HEK293T (cell line): ENCODE measurements around the gene CR1L.
"Not testable (repeated sequence)": the region's sequence is repeated elsewhere in the genome, so short reads cannot be mapped to it uniquely, and the experiment has no call there.

ENCODE experiments used
- CTCF ChIA-PET: fragments of 350-600 bp; formaldehyde crosslinking; extraction: SDS; loops from one replicate; lab custom pipeline; 2021; ENCODE audit warnings: antibody characterized with exemption, inconsistent platforms; lab: Yijun Ruan, JAX
- POLR2A ChIA-PET: fragments of 350-600 bp; formaldehyde crosslinking; extraction: SDS; loops from one replicate; lab custom pipeline; 2020; ENCODE audit warnings: antibody characterized with exemption, inconsistent platforms; lab: Yijun Ruan, JAX
- DNase-seq: peaks from one replicate; pipeline ENCODE4 v3.0.0; 2012; ENCODE audit warnings: mixed read lengths; ENCODE audit errors: extremely low spot score
- ARNT ChIP-seq: fragments of 450-650 bp; IDR thresholded peaks from 2 replicates; pipeline ENCODE4 v1.6.1; 2017; ENCODE audit warnings: mild to moderate bottlenecking
- BHLHE40 ChIP-seq: fragments of 450-650 bp; IDR thresholded peaks from 2 replicates; pipeline ENCODE4 v1.6.1; 2016; ENCODE audit warnings: mild to moderate bottlenecking, moderate library complexity, borderline replicate concordance
- CTBP1 ChIP-seq: fragments of 450-650 bp; IDR thresholded peaks from 2 replicates; pipeline ENCODE4 v1.6.1; 2016; ENCODE audit warnings: borderline replicate concordance
- ELF4 ChIP-seq: fragments of 450-650 bp; IDR thresholded peaks from 2 replicates; pipeline ENCODE4 v1.6.1; 2017; ENCODE audit warnings: antibody characterized with exemption
- FOXA1 ChIP-seq: fragments of 450-650 bp; IDR thresholded peaks from 2 replicates; pipeline ENCODE4 v1.6.1; 2016; ENCODE audit warnings: mild to moderate bottlenecking
- FOXK2 ChIP-seq: fragments of 450-650 bp; IDR thresholded peaks from 2 replicates; pipeline ENCODE4 v1.6.1; 2016; ENCODE audit warnings: mild to moderate bottlenecking
- FOXM1 ChIP-seq: fragments of 450-650 bp; IDR thresholded peaks from 2 replicates; pipeline ENCODE4 v1.6.1; 2017; ENCODE audit warnings: mild to moderate bottlenecking, borderline replicate concordance
- HDGF ChIP-seq: fragments of 450-650 bp; IDR thresholded peaks from 2 replicates; pipeline ENCODE4 v1.6.1; 2017; ENCODE audit warnings: antibody characterized with exemption, borderline replicate concordance
- L3MBTL2 ChIP-seq: fragments of 450-650 bp; conservative IDR thresholded peaks from 2 replicates; pipeline ENCODE4 v1.6.1; 2016; ENCODE audit warnings: mild to moderate bottlenecking
- LEF1 ChIP-seq: fragments of 450-650 bp; IDR thresholded peaks from 2 replicates; pipeline ENCODE4 v1.6.1; 2017; ENCODE audit warnings: mild to moderate bottlenecking, borderline replicate concordance
- NFRKB ChIP-seq: fragments of 450-650 bp; IDR thresholded peaks from 2 replicates; pipeline ENCODE4 v1.6.1; 2016; ENCODE audit warnings: mild to moderate bottlenecking, moderate library complexity
- SP1 ChIP-seq: fragments of 450-650 bp; IDR thresholded peaks from 2 replicates; pipeline ENCODE4 v1.6.1; 2017
- SUZ12 ChIP-seq: fragments of 450-650 bp; IDR thresholded peaks from 2 replicates; pipeline ENCODE4 v1.6.1; 2016; ENCODE audit warnings: mild to moderate bottlenecking
- TARDBP ChIP-seq: fragments of 450-650 bp; IDR thresholded peaks from 2 replicates; pipeline ENCODE4 v1.6.1; 2016
- ZNF384 ChIP-seq: fragments of 450-650 bp; IDR thresholded peaks from 2 replicates; pipeline ENCODE4 v1.6.1; 2016
- TF ChIP-seq, protein P1 (sequence below): fragments of 450-650 bp; IDR thresholded peaks from 2 replicates; pipeline ENCODE4 v1.6.1; 2016

Gene CR1L

DNA sequence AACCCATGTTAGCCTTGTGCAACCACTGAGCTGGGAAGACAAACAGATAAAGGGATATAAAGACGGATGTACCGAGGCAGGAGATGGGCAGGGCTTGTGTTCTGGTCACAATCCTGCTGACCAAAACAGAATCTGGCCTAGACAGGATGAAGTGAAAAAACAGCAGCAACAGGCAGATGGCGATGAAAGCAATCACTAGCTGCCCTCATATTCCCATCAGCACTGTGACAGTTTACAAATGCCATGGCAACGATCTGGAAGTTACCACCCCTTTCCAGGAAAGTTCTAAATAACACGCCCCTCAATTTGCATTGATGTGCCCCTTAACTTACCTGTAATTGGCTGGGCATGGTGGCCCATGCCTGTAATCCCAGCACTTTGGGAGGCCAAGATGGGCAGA lies 66.4 kb downstream of the CR1L start:
- ChIA-PET POLR2A (no interaction called here), CTCF (interaction anchor here (1.6 kb wide), 1 partner anchor 86 kb away, joined by 20 read pairs; no protein-coding TSS in a partner anchor)
- TF ChIP-seq, protein P1, sequence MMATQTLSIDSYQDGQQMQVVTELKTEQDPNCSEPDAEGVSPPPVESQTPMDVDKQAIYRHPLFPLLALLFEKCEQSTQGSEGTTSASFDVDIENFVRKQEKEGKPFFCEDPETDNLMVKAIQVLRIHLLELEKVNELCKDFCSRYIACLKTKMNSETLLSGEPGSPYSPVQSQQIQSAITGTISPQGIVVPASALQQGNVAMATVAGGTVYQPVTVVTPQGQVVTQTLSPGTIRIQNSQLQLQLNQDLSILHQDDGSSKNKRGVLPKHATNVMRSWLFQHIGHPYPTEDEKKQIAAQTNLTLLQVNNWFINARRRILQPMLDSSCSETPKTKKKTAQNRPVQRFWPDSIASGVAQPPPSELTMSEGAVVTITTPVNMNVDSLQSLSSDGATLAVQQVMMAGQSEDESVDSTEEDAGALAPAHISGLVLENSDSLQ, result peak; percentile 33; the same call in 1 of the 2 replicates
- no peak for TF ChIP-seq FOXA1
- DNase-seq, result peak; percentile 23

DNA sequence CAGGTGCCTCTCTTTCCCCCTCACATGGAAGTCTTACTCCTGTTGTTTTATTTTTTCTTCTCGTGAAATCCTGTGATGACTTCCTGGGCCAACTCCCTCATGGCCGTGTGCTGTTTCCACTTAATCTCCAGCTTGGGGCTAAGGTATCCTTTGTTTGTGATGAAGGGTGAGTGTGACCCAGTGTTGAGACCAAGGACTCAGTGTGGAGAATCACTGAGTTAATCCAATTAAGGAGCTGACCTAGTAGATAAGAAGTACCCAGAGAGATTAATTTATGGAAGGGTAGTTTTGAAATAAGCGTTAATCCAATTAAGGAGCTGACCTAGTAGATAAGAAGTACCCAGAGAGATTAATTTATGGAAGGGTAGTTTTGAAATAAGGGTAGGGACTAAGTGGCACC lies 67.8 kb downstream of the CR1L start:
- POLR2A ChIA-PET, DNase-seq: not testable (repeated sequence)
- CTCF ChIA-PET, result interaction anchor here (0.5 kb wide), 1 partner anchor 84 kb away, joined by 5 read pairs; no protein-coding TSS in a partner anchor

DNA sequence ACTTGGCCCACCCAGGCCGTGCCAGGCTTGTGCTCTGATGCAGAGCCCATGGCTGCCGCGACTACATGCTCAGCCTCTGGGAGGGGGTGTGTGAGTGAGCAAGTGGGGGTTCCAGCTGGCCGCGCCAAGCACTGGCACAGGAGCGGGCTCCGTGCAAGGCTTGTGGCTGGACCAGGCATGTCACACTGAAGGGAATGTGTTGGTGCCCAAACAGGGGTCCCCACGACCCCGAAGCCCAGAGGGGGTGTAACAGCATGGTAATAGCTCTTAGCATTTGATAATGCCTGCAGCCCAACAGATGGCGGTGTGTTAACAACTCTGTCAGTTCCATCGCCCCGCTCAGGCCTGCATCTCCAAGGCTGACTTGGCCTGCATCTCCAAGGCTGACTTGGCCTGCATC lies 68.6 kb downstream of the CR1L start:
- no peak for DNase-seq
- TF ChIP-seq ZNF384 (no peak), SP1 (no peak), ELF4 (no peak), TARDBP (no peak), FOXA1 (no peak), LEF1 (no peak), FOXK2 (no peak), L3MBTL2 (no peak), HDGF (no peak), BHLHE40 (no peak), ARNT (no peak), SUZ12 (no peak), CTBP1 (no peak), NFRKB (no peak)
- TF ChIP-seq, protein P1, result no peak
- CTCF ChIA-PET, result no interaction called here
- POLR2A ChIA-PET, result no interaction called here

DNA sequence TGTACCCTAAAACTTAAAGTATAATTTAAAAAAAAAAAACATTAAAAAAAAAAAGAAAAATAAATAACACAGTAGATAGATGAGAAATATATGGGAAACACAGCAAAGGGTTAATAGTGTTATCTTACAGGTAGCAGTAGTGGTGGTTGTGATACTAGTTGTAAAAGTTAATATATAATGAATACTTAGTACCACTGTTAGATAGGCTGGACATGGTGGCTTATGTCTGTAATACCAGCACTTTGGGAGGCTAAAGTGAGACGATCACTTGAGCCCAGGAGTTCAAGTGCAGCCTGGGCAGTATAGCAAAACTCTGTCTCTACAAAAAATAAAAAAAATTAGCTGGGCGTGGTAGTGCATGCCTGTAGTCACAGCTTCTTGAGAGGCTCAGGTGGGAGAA lies 74.3 kb downstream of the CR1L start:
- POLR2A ChIA-PET, result no interaction called here

GRCh38 chr1:207728200-207728858 lies 83.4 kb downstream of the CR1L start:
- CTCF ChIA-PET, POLR2A ChIA-PET, DNase-seq: not testable (repeated sequence)

More for the DNA sequence above, 74.3 kb downstream of the CR1L start:
- CTCF ChIA-PET, result no interaction called here
- DNase-seq, result no peak
- TF ChIP-seq FOXK2 (no peak), FOXM1 (no peak), BHLHE40 (no peak), ZNF384 (no peak), LEF1 (no peak), ARNT (no peak), HDGF (no peak), CTBP1 (no peak), SUZ12 (no peak), L3MBTL2 (no peak), NFRKB (no peak), SP1 (no peak)
- TF ChIP-seq, protein P1, result no peak

- POLR2A ChIA-PET, CTCF ChIA-PET, DNase-seq: not testable (repeated sequence)
Observed at GRCh38 chr1:207737503-207738157, 92.7 kb downstream of the CR1L start.

DNA sequence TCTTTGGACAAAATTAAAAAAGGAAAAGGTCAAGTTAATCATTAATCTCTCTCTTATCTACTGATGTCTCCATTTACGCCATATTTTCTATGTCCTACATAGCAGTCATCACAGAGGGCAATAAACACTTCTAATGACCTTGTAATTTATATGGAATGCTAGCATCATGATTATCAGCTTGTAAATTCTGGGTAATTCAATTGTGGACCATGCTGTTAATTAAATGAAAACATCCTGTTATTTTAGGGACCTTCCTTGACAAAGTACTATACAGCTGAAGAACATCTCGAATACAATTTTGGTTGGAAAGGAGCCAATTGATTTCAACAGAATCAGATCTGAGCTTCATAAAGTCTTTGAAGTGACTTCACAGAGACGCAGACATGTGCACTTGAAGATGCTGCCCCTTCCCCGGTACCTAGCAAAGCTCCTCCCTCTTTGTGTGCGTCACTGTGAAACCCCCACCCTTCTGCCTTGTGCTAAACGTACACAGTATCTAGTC lies 93.3 kb downstream of the CR1L start:
- POLR2A ChIA-PET, result not testable (repeated sequence)
- CTCF ChIA-PET, result interaction anchor here (0.7 kb wide), 1 partner anchor 1218 kb away, joined by 3 read pairs; no protein-coding TSS in a partner anchor
- 0 out of 2 replicates have a peak, but pooled peaks have one; percentile 18 for TF ChIP-seq L3MBTL2
- TF ChIP-seq, protein P1, result 0 out of 2 replicates have a peak, but pooled peaks have one; percentile 9

More for the DNA sequence above, 93.3 kb downstream of the CR1L start:
- DNase-seq, result not testable (repeated sequence)
